A673 (cell line): ENCODE results near the gene OSGEP. TPM values are rescaled to one million over a fixed set of nuclear protein-coding genes. Genes with fewer than 3 reads are reported as not detected.

Experiments used
- BruUV-seq: library from RNA; stranded (reverse); fragments of 400-500 nt; replicated peaks from 2 replicates; lab custom pipeline; 2021; lab: Mats Ljungman, UMichigan
- CTCF ChIA-PET: fragments of 300-600 bp; sonication (Branson Sonifier 250); formaldehyde crosslinking; loops from one replicate; lab custom pipeline; 2022; ENCODE audit warnings: antibody characterized with exemption; lab: Charles Lee
- POLR2A ChIA-PET: fragments of 300-600 bp; sonication (Branson Sonifier 250); formaldehyde crosslinking; loops from one replicate; lab custom pipeline; 2022; ENCODE audit warnings: antibody characterized with exemption; ENCODE audit not compliant: low non-redundant PET; lab: Charles Lee
- DNase-seq: peaks from one replicate; pipeline ENCODE4 v3.0.0-alpha.2; 2015; ENCODE audit warnings: low spot score
- H3K27ac ChIP-seq: fragments of 200-600 bp; sonication (generic); 2 replicates; pipeline ENCODE4 v1.5.1; 2016; ENCODE audit warnings: mixed run types, low read depth, mild to moderate bottlenecking, mixed read lengths, antibody characterized with exemption, low read length; ENCODE audit not compliant: poor library complexity, severe bottlenecking
- H3K27me3 ChIP-seq: fragments of 200-600 bp; sonication (generic); replicated peaks from 2 replicates; pipeline ENCODE4 v1.6.1; 2017; ENCODE audit warnings: mixed run types, low read depth, mild to moderate bottlenecking, mixed read lengths, antibody characterized with exemption, low read length; ENCODE audit not compliant: insufficient read depth, poor library complexity
- H3K36me3 ChIP-seq: fragments of 200-600 bp; sonication (generic); 2 replicates; pipeline ENCODE4 v1.6.1; 2016; ENCODE audit warnings: mixed run types, mild to moderate bottlenecking, mixed read lengths, antibody characterized with exemption, low read length; ENCODE audit not compliant: insufficient read depth, poor library complexity, severe bottlenecking
- H3K4me1 ChIP-seq: fragments of 200-600 bp; sonication (generic); 2 replicates; pipeline ENCODE4 v1.6.1; 2017; ENCODE audit warnings: mixed run types, mild to moderate bottlenecking, mixed read lengths, antibody characterized with exemption, low read length; ENCODE audit not compliant: insufficient read depth, poor library complexity, severe bottlenecking
- H3K4me3 ChIP-seq: fragments of 200-600 bp; sonication (generic); 2 replicates; pipeline ENCODE4 v1.5.1; 2016; ENCODE audit warnings: low read depth, mixed run types, mild to moderate bottlenecking, mixed read lengths, low read length; ENCODE audit not compliant: poor library complexity, severe bottlenecking
- H3K9me3 ChIP-seq: fragments of 200-600 bp; sonication (generic); 2 replicates; pipeline ENCODE4 v1.6.1; 2016; ENCODE audit warnings: mixed run types, low read depth, mild to moderate bottlenecking, mixed read lengths, antibody characterized with exemption, low read length; ENCODE audit not compliant: poor library complexity, severe bottlenecking
- CTCF ChIP-seq: fragments of 300-800, 200-600 bp; sonication (generic); conservative IDR thresholded peaks from 2 replicates; pipeline ENCODE4 v1.5.1; 2017; ENCODE audit warnings: low read depth, mild to moderate bottlenecking, antibody characterized with exemption, low read length, moderate library complexity, mixed read lengths
- EZH2 ChIP-seq: fragments of 200-600 bp; sonication (generic); IDR thresholded peaks from 2 replicates; pipeline ENCODE4 v1.6.1; 2017; ENCODE audit warnings: borderline replicate concordance, low read depth, mild to moderate bottlenecking, mixed read lengths, antibody characterized with exemption, low read length; ENCODE audit not compliant: poor library complexity, severe bottlenecking
- intact Hi-C: fragments of 100-400 bp; cut with micrococcal nuclease; formaldehyde crosslinking; loops from one replicate; pipeline ENCODE4 v1.10.0; 2022; ENCODE audit not compliant: unreplicated experiment
- total RNA-seq: library from RNA; stranded (reverse); gene quantifications from 2 replicates; pipeline ENCODE4 v1.2.3, GENCODE V29; 2021

The OSGEP gene
- total RNA-seq, 1 experiment from 2014 or later, result 67.8 TPM

- DNase-seq, result no peak
- H3K9me3 ChIP-seq, result no peaks in the 10 kb centered on the region
- H3K27me3 ChIP-seq, result no peaks in the 10 kb centered on the region
- H3K36me3 ChIP-seq, result peaks cover 20% of the 10 kb centered on the region
- BruUV-seq, result no TSS peak
- intact Hi-C loops, result no loop called here
- H3K27ac ChIP-seq, result no peak overlapping the region
- H3K4me3 ChIP-seq, result no peak overlapping the region
- ChIA-PET POLR2A (no interaction called here), CTCF (no interaction called here)
- H3K4me1 ChIP-seq, result peaks cover 12% of the 10 kb centered on the region
- no peak for TF ChIP-seq CTCF
- TF ChIP-seq EZH2, result no peak
These were observed 45.4 kb downstream of the OSGEP start for GRCh38 chr14:20409226-20409625.

- POLR2A ChIA-PET, result no interaction called here
- intact Hi-C loops, result no loop called here
- CTCF ChIA-PET, result no interaction called here
- Histone ChIP-seq H3K36me3 (peaks cover 29% of the 10 kb centered on the region), H3K27me3 (no peaks in the 10 kb centered on the region), H3K4me1 (no peaks in the 10 kb centered on the region), H3K27ac (no peak overlapping the region), H3K4me3 (no peak overlapping the region), H3K9me3 (no peaks in the 10 kb centered on the region)
- TF ChIP-seq CTCF, result no peak
- TF ChIP-seq EZH2, result no peak
- no TSS peak for BruUV-seq
- no peak for DNase-seq
These were observed 51.1 kb downstream of the OSGEP start for GRCh38 chr14:20403521-20403920.

DNA sequence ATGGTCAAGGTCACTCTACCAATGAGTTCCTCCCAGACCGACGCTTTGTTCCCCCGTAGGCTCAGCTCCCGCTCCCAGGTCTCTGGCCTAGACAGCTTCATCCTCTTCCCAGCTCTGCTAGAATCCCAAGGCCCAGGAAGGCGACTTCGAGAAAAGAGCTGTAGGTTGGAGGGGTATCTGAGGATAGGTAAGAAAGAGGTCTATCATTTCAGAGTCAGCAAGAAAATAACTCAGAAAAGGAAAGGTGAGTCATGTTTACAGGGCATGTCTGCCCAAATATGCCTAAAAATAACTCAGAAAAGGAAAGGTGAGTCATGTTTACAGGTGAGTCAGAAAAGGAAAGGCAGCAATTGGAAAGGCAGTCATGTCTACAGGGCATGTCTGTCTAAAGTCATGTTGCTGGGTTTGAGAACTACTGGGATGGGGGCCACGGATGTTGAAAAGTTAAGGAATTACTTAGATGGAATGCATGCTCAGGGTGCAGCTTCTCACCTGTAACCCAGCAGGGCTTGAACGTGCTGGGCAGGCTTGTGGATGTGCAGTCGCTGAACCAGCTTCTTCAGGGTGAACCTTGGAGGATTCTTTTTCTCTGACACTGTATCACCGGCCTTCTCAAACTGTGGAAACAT, 53.5 kb downstream of the OSGEP start:
- no TSS peak for BruUV-seq
- TF ChIP-seq CTCF (no peak), EZH2 (no peak)
- intact Hi-C loops, result no loop called here
- H3K27me3 ChIP-seq, result no peaks in the 10 kb centered on the region
- no peak overlapping the region for H3K4me3 ChIP-seq
- no peak overlapping the region for H3K27ac ChIP-seq
- H3K4me1 ChIP-seq, result no peaks in the 10 kb centered on the region
- ChIA-PET CTCF (no interaction called here), POLR2A (no interaction called here)
- DNase-seq, result no peak
- peaks cover 16% of the 10 kb centered on the region for H3K36me3 ChIP-seq
- no peaks in the 10 kb centered on the region for H3K9me3 ChIP-seq
